Endothelial cell of umbilical vein (primary cell): ENCODE data around the gene DEPDC4. TPM values are rescaled to one million over a fixed set of nuclear protein-coding genes. Genes with fewer than 3 reads are reported as not detected.

Source experiments
- BruUV-seq: library from RNA; stranded (reverse); fragments of 400-500 nt; replicated peaks from 2 replicates; lab custom pipeline; 2021; lab: Mats Ljungman, UMichigan
- CTCF ChIA-PET: fragments of 300-600, 350-600 bp; sonication (Branson Sonifier 250); formaldehyde crosslinking; loops from one replicate; lab custom pipeline; 2021; ENCODE audit warnings: antibody characterized with exemption, inconsistent platforms; lab: Charles Lee
- POLR2A ChIA-PET: fragments of 300-600, 350-600 bp; sonication (Branson Sonifier 250); formaldehyde crosslinking; loops from one replicate; lab custom pipeline; 2021; ENCODE audit warnings: antibody characterized with exemption, inconsistent platforms; lab: Charles Lee
- DNase-seq: peaks from one replicate; pipeline ENCODE4 v3.0.0-alpha.2; 2011; ENCODE audit warnings: low read depth, low spot score
- FAIRE-seq: peaks from 2 replicates; lab custom pipeline; 2011; peaks lifted over from hg19 to GRCh38; lab: Jason Lieb, UNC
- H2AFZ ChIP-seq: 2 replicates; pipeline ENCODE4 v1.6.0; 2012; ENCODE audit warnings: low read depth, low read length, control low read depth, inconsistent platforms
- H3K27ac ChIP-seq: 2 replicates; pipeline ENCODE4 v1.5.1; 2011; ENCODE audit warnings: low read depth, mild to moderate bottlenecking, control low read depth, low read length, moderate library complexity; ENCODE audit not compliant: insufficient read depth
- H3K27me3 ChIP-seq, 2 experiments: 2 replicates each; pipeline versions ENCODE4 v1.6.0 to v1.6.1; 2011; ENCODE audit warnings: low read length in 2 of 2, mixed read lengths in 1 of 2; ENCODE audit not compliant: control insufficient read depth in 2 of 2, insufficient read depth in 2 of 2
- H3K36me3 ChIP-seq, 2 experiments: 2 replicates in 1 of 2; 3 replicates in 1 of 2; pipeline ENCODE4 v1.5.1; 2011; ENCODE audit warnings: low read length in 2 of 2, mild to moderate bottlenecking in 1 of 2, moderate library complexity in 1 of 2; ENCODE audit not compliant: control insufficient read depth in 2 of 2, insufficient read depth in 2 of 2; ENCODE audit errors: extremely low read depth in 1 of 2
- H3K4me1 ChIP-seq: 3 replicates; pipeline ENCODE4 v1.5.1; 2011; ENCODE audit warnings: mild to moderate bottlenecking, low read length; ENCODE audit not compliant: control insufficient read depth, insufficient read depth; ENCODE audit errors: extremely low read depth
- H3K4me2 ChIP-seq: 2 replicates; pipeline ENCODE4 v1.6.1; 2011; ENCODE audit warnings: low read length, control low read depth, mixed read lengths; ENCODE audit not compliant: insufficient read depth
- H3K4me3 ChIP-seq, 3 experiments: fragments of 200-600 bp in 1 of 3; sonication (generic), shearing (Covaris generic) in 1 of 3; replicated peaks in 1 of 3; 2 replicates each; pipeline ENCODE4 v1.5.1; 2011 to 2016; ENCODE audit warnings: control low read depth in 3 of 3, low read length in 3 of 3, mild to moderate bottlenecking in 2 of 3, inconsistent platforms in 1 of 3, low read depth in 1 of 3, moderate library complexity in 1 of 3; ENCODE audit not compliant: insufficient read depth in 1 of 3
- H3K79me2 ChIP-seq: 2 replicates; pipeline ENCODE4 v1.6.0; 2012; ENCODE audit warnings: low read length, inconsistent platforms; ENCODE audit not compliant: control insufficient read depth, insufficient read depth
- H3K9ac ChIP-seq: replicated peaks from 2 replicates; pipeline ENCODE3; 2011; ENCODE audit warnings: low read length, control low read depth; ENCODE audit not compliant: insufficient read depth; ENCODE audit errors: extremely low read depth
- H3K9me1 ChIP-seq: replicated peaks from 3 replicates; pipeline ENCODE4 v1.6.0; 2011; ENCODE audit warnings: mild to moderate bottlenecking, low read length; ENCODE audit not compliant: control insufficient read depth, insufficient read depth; ENCODE audit errors: extremely low read depth
- H3K9me3 ChIP-seq: replicated peaks from 2 replicates; pipeline ENCODE4 v1.5.1; 2012; ENCODE audit warnings: low read length, inconsistent platforms; ENCODE audit not compliant: control insufficient read depth, insufficient read depth
- H4K20me1 ChIP-seq: replicated peaks from 2 replicates; pipeline ENCODE3; 2011; ENCODE audit warnings: mild to moderate bottlenecking, low read length; ENCODE audit not compliant: control insufficient read depth, insufficient read depth; ENCODE audit errors: extremely low read depth
- CTCF ChIP-seq, 2 donors: IDR thresholded peaks; 1 replicate in 1 of 2; 2 replicates in 1 of 2; pipeline ENCODE4 v1.5.1; 2011; ENCODE audit warnings: low read length in 2 of 2, mild to moderate bottlenecking in 2 of 2, moderate library complexity in 2 of 2, control low read depth in 1 of 2, inconsistent platforms in 1 of 2, low read depth in 1 of 2; ENCODE audit not compliant: insufficient read depth in 1 of 2; ENCODE audit errors: extremely low read depth in 1 of 2
- EZH2 ChIP-seq: IDR thresholded peaks from 2 replicates; pipeline ENCODE4 v1.6.1; 2012; ENCODE audit warnings: borderline replicate concordance, low read depth, mild to moderate bottlenecking, moderate library complexity, low read length, inconsistent platforms; ENCODE audit not compliant: severe bottlenecking
- FOS ChIP-seq: IDR thresholded peaks from 2 replicates; pipeline ENCODE4 v1.6.1; 2011; ENCODE audit warnings: mild to moderate bottlenecking, low read length, moderate library complexity, borderline replicate concordance; ENCODE audit not compliant: insufficient read depth
- GATA2 ChIP-seq: IDR thresholded peaks from 2 replicates; pipeline ENCODE4 v1.7.0; 2011; ENCODE audit warnings: low read depth, mild to moderate bottlenecking, moderate library complexity, mixed read lengths, low read length; ENCODE audit not compliant: insufficient read length, insufficient read depth
- JUN ChIP-seq: IDR thresholded peaks from 2 replicates; pipeline ENCODE4 v1.6.1; 2011; ENCODE audit warnings: borderline replicate concordance, low read depth; ENCODE audit not compliant: insufficient read length, insufficient read depth
- MYC ChIP-seq: IDR thresholded peaks from one replicate; pipeline ENCODE4 v1.6.1; 2011; ENCODE audit warnings: mild to moderate bottlenecking, low read depth, low read length
- POLR2A ChIP-seq: IDR thresholded peaks from 2 replicates; pipeline ENCODE4 v1.6.1; 2012; ENCODE audit warnings: low read depth, mild to moderate bottlenecking, control low read depth, low read length
- POLR2AphosphoS5 ChIP-seq: IDR thresholded peaks from 2 replicates; pipeline ENCODE4 v1.6.1; 2012; ENCODE audit warnings: low read depth, mild to moderate bottlenecking, control low read depth, low read length, moderate library complexity; ENCODE audit not compliant: insufficient read depth
- dilution Hi-C: fragments of 300-500 bp; cut with MboI; formaldehyde crosslinking; loops from one replicate; pipeline ENCODE4 v1.15.0; 2019; ENCODE audit warnings: low sequenced_read_pairs; ENCODE audit not compliant: extremely low pct_ligation_motif_present
- intact Hi-C: fragments of 100-400 bp; cut with micrococcal nuclease; formaldehyde crosslinking; loops from one replicate; pipeline ENCODE4 v1.10.0; 2022
- polyA plus RNA-seq, 4 experiments: library from polyadenylated mRNA; depleted of rRNA in 3 of 4; stranded (reverse) in 3 of 4; unstranded in 1 of 4; fragments of >200 nt; gene quantifications; 2 replicates each; pipeline versions ENCODE4 v1.2.1 to v1.2.3, GENCODE V29; 2011 to 2012; ENCODE audit warnings: missing spikeins in 1 of 4
- total RNA-seq: library from RNA; stranded (reverse); gene quantifications from 2 replicates; pipeline ENCODE4 v1.2.3, GENCODE V29; 2021
- TF ChIP-seq, protein P1 (sequence below): IDR thresholded peaks from 2 replicates; pipeline ENCODE4 v1.6.1; 2011; ENCODE audit not compliant: insufficient read depth, insufficient read length

The DEPDC4 gene
- total and polyA plus RNA-seq, 2 donors (not counting 3 experiments of a cell fraction or from before 2014, with no cell fraction given), result 0.15 to 0.66 TPM

DNA sequence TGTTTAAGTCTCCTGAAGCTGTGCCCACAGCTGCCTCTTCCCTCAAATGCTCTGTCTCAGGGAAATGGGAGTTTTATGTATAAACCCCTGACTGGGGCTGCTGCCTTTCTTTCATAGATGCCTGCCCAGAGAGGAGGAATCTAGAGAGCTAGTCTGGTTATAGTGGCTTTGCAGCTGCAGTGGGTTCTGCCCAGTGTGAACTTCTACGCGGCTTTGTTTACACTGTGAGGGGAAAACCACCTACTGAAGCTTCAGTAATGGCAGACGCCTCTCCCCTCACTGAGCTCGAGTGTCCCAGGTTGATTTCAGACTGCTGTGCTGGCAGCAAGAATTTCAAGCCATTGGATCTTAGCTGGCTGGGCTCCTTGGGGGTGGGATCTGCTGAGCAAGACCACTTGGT lies 37.0 kb upstream of the DEPDC4 start:
- Histone ChIP-seq H4K20me1 (no peaks in the 10 kb centered on the region), H3K4me3 (no peak overlapping the region), H3K36me3 (peaks cover 0 to 6% of the 10 kb centered on the region in 2 experiments), H3K4me1 (no peaks in the 10 kb centered on the region), H3K4me2 (no peak overlapping the region), H3K27ac (no peak overlapping the region), H3K79me2 (no peaks in the 10 kb centered on the region), H3K27me3 (no peaks in the 10 kb centered on the region), H2AFZ (no peak overlapping the region), H3K9ac (no peak overlapping the region), H3K9me3 (no peaks in the 10 kb centered on the region), H3K9me1 (no peaks in the 10 kb centered on the region)
- no peak for FAIRE-seq
- CTCF ChIA-PET, result no interaction called here
- BruUV-seq, result no TSS peak
- TF ChIP-seq EZH2 (no peak), GATA2 (no peak), POLR2AphosphoS5 (no peak), JUN (no peak), CTCF (IDR thresholded peaks at IDR 0.05; ENCODE audit: extremely low read depth in 1 of 2, insufficient read depth in 1 of 2, low read depth in 1 of 2, low read length in 2 of 2) (no peak), FOS (no peak), MYC (no peak), POLR2A (no peak)
- TF ChIP-seq, protein P1, sequence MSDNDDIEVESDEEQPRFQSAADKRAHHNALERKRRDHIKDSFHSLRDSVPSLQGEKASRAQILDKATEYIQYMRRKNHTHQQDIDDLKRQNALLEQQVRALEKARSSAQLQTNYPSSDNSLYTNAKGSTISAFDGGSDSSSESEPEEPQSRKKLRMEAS, result no peak
- dilution Hi-C loops, result no loop called here
- DNase-seq, result no peak
- POLR2A ChIA-PET, result interaction anchor here (0.6 kb wide), 1 partner anchor 1609 kb away, joined by 3 read pairs; no protein-coding TSS in a partner anchor
- intact Hi-C loops, result no loop called here
